SU-DHL-6 (cell line): ENCODE measurements around the gene FBXW2.

Experiments used
- CTCF ChIP-seq: fragments of 200-600 bp; sonication (generic); IDR thresholded peaks from one replicate; pipeline ENCODE4 v1.5.1; 2017; ENCODE audit warnings: antibody characterized with exemption, mild to moderate bottlenecking, low read length, moderate library complexity; ENCODE audit not compliant: insufficient read depth, poor library complexity, severe bottlenecking
- EZH2phosphoT487 ChIP-seq: fragments of 200-600 bp; sonication (generic), shearing (Covaris generic); conservative IDR thresholded peaks from 2 replicates; pipeline ENCODE4 v1.6.1; 2018; ENCODE audit warnings: mild to moderate bottlenecking, antibody characterized with exemption, low read length, moderate library complexity, mixed read lengths

GRCh38 chr9:120757026-120757913 is 35.9 kb downstream of the FBXW2 start:
- TF ChIP-seq CTCF (no peak), EZH2phosphoT487 (no peak)
